ENCODE results near the gene EIF1. TPM values are rescaled to one million over a fixed set of nuclear protein-coding genes. Genes with fewer than 3 reads are reported as not detected.
"Not testable (repeated sequence)": the region's sequence is repeated elsewhere in the genome, so short reads cannot be mapped to it uniquely, and the experiment has no call there.

Gene EIF1
- total RNA-seq, 4 donors from 2014 or later = 211 to 299 (median 249) TPM

- DNase-seq (ENCODE audit: low spot score in 2 of 2) = no peak
- intact Hi-C loops (cut with DNase I; ENCODE audit: low total_unique reads) = no loop called here
- 81 to 85% methylated on average over 3 of the region's 3 CpGs for WGBS, 2 donors
- no peak overlapping the region for H3K4me3 ChIP-seq (ENCODE audit: low read depth, poor library complexity, severe bottlenecking)
- no peak for TF ChIP-seq POLR2A (IDR thresholded peaks at IDR 0.05)
- TF ChIP-seq, protein P1, sequence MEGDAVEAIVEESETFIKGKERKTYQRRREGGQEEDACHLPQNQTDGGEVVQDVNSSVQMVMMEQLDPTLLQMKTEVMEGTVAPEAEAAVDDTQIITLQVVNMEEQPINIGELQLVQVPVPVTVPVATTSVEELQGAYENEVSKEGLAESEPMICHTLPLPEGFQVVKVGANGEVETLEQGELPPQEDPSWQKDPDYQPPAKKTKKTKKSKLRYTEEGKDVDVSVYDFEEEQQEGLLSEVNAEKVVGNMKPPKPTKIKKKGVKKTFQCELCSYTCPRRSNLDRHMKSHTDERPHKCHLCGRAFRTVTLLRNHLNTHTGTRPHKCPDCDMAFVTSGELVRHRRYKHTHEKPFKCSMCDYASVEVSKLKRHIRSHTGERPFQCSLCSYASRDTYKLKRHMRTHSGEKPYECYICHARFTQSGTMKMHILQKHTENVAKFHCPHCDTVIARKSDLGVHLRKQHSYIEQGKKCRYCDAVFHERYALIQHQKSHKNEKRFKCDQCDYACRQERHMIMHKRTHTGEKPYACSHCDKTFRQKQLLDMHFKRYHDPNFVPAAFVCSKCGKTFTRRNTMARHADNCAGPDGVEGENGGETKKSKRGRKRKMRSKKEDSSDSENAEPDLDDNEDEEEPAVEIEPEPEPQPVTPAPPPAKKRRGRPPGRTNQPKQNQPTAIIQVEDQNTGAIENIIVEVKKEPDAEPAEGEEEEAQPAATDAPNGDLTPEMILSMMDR (IDR thresholded peaks at IDR 0.05) = no peak
Measured at GRCh38 chr17:41681776-41682175, 6.9 kb upstream of the EIF1 start.

- TF ChIP-seq POLR2A (IDR thresholded peaks at IDR 0.05) = no peak
- TF ChIP-seq, protein P1 (IDR thresholded peaks at IDR 0.05) = no peak
- intact Hi-C loops (cut with DNase I; ENCODE audit: low total_unique reads) = no loop called here
- no peak overlapping the region for H3K4me3 ChIP-seq (ENCODE audit: low read depth, poor library complexity, severe bottlenecking)
- WGBS, 2 donors = 79% methylated on average over 5 of the region's 5 CpGs
- no peak for DNase-seq (ENCODE audit: low spot score in 2 of 2)
Measured at GRCh38 chr17:41682631-41683030, 6.1 kb upstream of the EIF1 start.

DNA sequence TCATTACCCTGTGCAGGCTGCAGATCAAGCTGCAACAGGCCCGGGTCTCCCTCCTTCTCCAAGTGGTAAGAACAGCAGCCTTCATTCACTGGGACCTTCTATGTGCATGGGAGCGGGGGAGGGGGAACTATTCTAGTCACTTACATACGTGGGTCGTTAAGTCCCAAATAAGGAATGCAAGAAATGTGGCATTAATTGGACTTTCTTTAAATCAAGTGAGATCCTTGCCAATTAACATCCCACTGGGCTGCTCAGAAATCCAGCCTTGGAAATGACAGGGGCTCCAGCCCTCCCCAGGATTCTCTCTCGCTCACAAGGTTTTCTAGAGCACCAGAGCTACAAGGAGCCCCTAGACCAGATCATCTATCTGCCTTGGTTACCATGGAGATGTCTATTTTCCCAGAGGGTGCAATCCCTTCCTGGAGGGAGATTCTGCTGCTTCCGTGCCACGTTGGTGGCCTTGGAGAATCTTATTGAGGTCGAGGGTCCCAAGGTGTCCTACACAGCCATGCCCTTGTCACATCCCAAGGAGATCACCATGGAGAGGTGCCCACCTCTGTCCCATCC lies 5.2 kb upstream of the EIF1 start:
- TF ChIP-seq, protein P1 (IDR thresholded peaks at IDR 0.05) = no peak
- TF ChIP-seq POLR2A (IDR thresholded peaks at IDR 0.05) = no peak
- 60 to 68% methylated on average over 7 to 8 of the region's 8 CpGs for WGBS, 2 donors
- no peak for DNase-seq (ENCODE audit: low spot score in 2 of 2)
- intact Hi-C loops (cut with DNase I; ENCODE audit: low total_unique reads) = no loop called here
- no peak overlapping the region for H3K4me3 ChIP-seq (ENCODE audit: low read depth, poor library complexity, severe bottlenecking)

DNA sequence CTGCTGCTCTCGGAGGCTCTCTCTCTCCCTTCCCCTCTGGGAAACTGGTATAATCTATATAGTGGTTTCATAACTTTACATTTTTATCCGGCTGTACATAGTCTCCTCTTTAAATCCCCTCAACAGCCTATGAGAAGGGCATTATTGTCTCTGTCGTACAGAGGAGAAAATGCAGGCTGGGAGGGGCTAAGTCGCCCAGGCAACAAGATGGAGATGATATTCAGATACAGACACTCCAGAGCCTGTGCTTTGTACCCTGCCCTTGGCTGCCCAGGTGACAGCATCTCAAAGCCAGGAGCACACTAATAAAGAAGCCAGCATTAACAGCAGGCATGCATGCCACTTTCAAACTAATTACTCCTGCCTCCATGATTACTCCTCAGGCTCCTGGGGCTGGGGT lies 4.7 kb upstream of the EIF1 start:
- H3K4me3 ChIP-seq (ENCODE audit: low read depth, poor library complexity, severe bottlenecking) = no peak overlapping the region
- TF ChIP-seq, protein P1 (IDR thresholded peaks at IDR 0.05) = no peak
- TF ChIP-seq POLR2A (IDR thresholded peaks at IDR 0.05) = no peak
- 62% methylated on average over 4 of the region's 4 CpGs for WGBS, 2 donors
- no peak for DNase-seq (ENCODE audit: low spot score in 2 of 2)
- intact Hi-C loops (cut with DNase I; ENCODE audit: low total_unique reads) = no loop called here

GRCh38 chr17:41685753-41686152 lies 2.9 kb upstream of the EIF1 start:
- intact Hi-C loops (cut with DNase I; ENCODE audit: low total_unique reads); H3K4me3 ChIP-seq (ENCODE audit: low read depth, poor library complexity, severe bottlenecking); DNase-seq (ENCODE audit: low spot score in 2 of 2): not testable (repeated sequence)
- WGBS, 2 donors = 92 to 94% methylated on average over 13 of the region's 13 CpGs

- DNase-seq (ENCODE audit: low spot score in 2 of 2) = no peak
- intact Hi-C loops (cut with DNase I; ENCODE audit: low total_unique reads) = no loop called here
- TF ChIP-seq, protein P1 (IDR thresholded peaks at IDR 0.05) = no peak
- no peak for TF ChIP-seq POLR2A (IDR thresholded peaks at IDR 0.05)
Measured at GRCh38 chr17:41686281-41686680, 2.4 kb upstream of the EIF1 start.

More at GRCh38 chr17:41686281-41686680, 2.4 kb upstream of the EIF1 start:
- no peak overlapping the region for H3K4me3 ChIP-seq (ENCODE audit: low read depth, poor library complexity, severe bottlenecking)
- 83 to 95% methylated on average over 4 of the region's 4 CpGs for WGBS, 2 donors

All from lower leg skin (tissue), 4 donors.